ENCODE measurements around the gene GTF3C4.

DNA sequence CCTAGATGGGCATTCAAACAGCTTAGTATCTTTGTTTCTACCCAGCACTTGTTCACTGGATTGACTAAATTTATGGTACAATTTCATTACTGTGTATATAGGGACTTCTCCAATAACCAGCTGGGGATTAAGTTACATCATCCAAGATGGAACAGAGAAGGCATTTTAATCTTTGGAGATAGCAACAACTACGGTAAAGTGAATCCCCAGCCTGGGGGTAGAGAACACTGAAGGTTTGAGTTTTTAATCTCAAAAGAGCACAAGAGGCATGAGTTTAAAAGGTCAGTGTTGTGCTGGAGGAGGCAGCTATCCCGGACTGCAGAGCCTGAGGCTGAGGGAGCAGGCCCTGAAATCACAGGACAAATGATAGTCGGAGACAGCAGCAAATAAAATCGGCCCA, 29.0 kb upstream of the GTF3C4 start:
- TF ChIP-seq, protein P1, sequence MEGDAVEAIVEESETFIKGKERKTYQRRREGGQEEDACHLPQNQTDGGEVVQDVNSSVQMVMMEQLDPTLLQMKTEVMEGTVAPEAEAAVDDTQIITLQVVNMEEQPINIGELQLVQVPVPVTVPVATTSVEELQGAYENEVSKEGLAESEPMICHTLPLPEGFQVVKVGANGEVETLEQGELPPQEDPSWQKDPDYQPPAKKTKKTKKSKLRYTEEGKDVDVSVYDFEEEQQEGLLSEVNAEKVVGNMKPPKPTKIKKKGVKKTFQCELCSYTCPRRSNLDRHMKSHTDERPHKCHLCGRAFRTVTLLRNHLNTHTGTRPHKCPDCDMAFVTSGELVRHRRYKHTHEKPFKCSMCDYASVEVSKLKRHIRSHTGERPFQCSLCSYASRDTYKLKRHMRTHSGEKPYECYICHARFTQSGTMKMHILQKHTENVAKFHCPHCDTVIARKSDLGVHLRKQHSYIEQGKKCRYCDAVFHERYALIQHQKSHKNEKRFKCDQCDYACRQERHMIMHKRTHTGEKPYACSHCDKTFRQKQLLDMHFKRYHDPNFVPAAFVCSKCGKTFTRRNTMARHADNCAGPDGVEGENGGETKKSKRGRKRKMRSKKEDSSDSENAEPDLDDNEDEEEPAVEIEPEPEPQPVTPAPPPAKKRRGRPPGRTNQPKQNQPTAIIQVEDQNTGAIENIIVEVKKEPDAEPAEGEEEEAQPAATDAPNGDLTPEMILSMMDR (IDR thresholded peaks at IDR 0.05; ENCODE audit: insufficient read depth, low read length, poor library complexity, severe bottlenecking), result no peak
- no peak for TF ChIP-seq EZH2phosphoT487 (conservative IDR thresholded peaks at IDR 0.05; ENCODE audit: low read length)

Measured in SU-DHL-6 (cell line).